ENCODE measurements around the gene FLOT1.

FLOT1 gene

DNA sequence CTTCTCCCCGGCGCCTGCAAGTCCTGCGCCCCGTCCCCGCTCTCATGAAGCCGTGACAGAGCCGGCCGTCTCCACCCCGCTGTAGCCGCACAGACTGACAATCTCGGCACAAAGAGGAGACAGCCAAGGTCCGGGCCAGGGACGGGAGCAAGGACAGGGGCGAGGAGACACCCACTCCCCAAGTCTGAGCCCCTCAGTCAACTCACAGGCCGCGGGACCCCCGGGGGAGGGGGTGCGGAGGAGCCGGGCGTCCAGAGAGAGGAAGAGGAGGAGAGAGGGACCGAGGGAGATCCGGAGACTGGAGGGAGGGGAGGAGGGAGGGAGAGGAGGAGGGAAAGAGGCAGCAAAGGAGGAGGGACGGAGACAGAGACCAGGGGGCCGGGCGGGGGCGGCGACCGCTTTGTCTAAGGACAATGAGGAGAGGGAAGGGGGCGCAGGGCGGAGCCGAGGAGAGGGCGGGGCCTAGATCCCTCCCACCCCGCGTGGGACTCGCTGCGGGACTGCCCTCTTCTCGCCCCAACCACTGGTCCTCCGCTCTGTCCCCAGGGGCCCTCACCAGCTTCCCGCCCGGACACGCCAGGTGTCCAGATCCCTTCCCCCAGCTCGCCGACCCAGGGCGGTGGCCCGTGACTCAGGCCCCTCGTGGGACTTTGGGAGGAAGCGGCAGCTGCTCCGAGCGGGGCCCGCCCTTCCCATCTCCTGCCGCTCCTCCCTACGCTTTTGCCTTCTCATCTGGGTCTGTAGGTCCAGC, 55.4 kb downstream of the FLOT1 start:
- no CpG with 5 or more reads among the region's 52 CpGs for WGBS, 2 donors (ENCODE audit: extremely low coverage in 2 of 2, insufficient read length in 2 of 2, insufficient replicate concordance in 1 of 2)
- peak overlapping the region; percentile 49 for H2BK5ac ChIP-seq (ENCODE audit: low read length)
- peak overlapping the region; percentile 93 for H3K27ac ChIP-seq (replicated peaks; ENCODE audit: low read length)
- peak overlapping the region; percentile 95 for H3K23ac ChIP-seq (ENCODE audit: low read depth, low read length, poor library complexity)
- H2AFZ ChIP-seq (ENCODE audit: low read length), result peak overlapping the region; percentile 87
- H2BK15ac ChIP-seq (ENCODE audit: low read length), result no peak overlapping the region
- DNase-seq (ENCODE audit: low spot score), result peak; percentile 82
- peaks cover 2 to 38% of the 10 kb centered on the region in 2 donors for H3K36me3 ChIP-seq (replicated peaks in 1 of 2; ENCODE audit: control insufficient read depth in 2 of 2, insufficient read depth in 2 of 2, low read length in 2 of 2)
- peak overlapping the region; percentile 83 to 91 for H3K4me3 ChIP-seq (ENCODE audit: low read length in 2 of 2)
- no peak overlapping the region for H4K91ac ChIP-seq (ENCODE audit: low read depth, low read length, poor library complexity)
- peak overlapping the region; percentile 94 for H3K9ac ChIP-seq (ENCODE audit: low read depth, low read length, poor library complexity)
- H2BK120ac ChIP-seq (ENCODE audit: low read depth, low read length), result peak overlapping the region; percentile 62
- H3K79me1 ChIP-seq (ENCODE audit: low read depth, low read length), result peaks cover 9% of the 10 kb centered on the region
- H3K4me1 ChIP-seq (ENCODE audit: control insufficient read depth in 2 of 2, insufficient read depth in 1 of 2, low read depth in 1 of 2, low read length in 2 of 2), result peaks cover 56 to 65% of the 10 kb centered on the region in 2 donors
- peak overlapping the region; percentile 25 for H2BK12ac ChIP-seq (ENCODE audit: low read length)
- peak overlapping the region; percentile 64 for H2AK5ac ChIP-seq (ENCODE audit: low read depth, low read length)
- no peaks in the 10 kb centered on the region for H3K27me3 ChIP-seq (ENCODE audit: control insufficient read depth in 3 of 3, insufficient read depth in 3 of 3, low read depth in 1 of 3, low read length in 3 of 3)
- H3K4ac ChIP-seq (ENCODE audit: low read length), result no peak overlapping the region
- H3K4me2 ChIP-seq (ENCODE audit: insufficient read depth, low read length, poor library complexity, severe bottlenecking), result peak overlapping the region; percentile 80
- no peak overlapping the region for H4K8ac ChIP-seq (ENCODE audit: low read depth, low read length)
- peak overlapping the region; percentile 96 for H3K18ac ChIP-seq (ENCODE audit: low read length)
- peak overlapping the region; percentile 72 for H3K14ac ChIP-seq (ENCODE audit: low read length)
- H3K9me3 ChIP-seq (replicated peaks in 1 of 2; ENCODE audit: control insufficient read depth in 2 of 2, insufficient read depth in 1 of 2, low read depth in 1 of 2, low read length in 2 of 2), result no peaks in the 10 kb centered on the region

DNA sequence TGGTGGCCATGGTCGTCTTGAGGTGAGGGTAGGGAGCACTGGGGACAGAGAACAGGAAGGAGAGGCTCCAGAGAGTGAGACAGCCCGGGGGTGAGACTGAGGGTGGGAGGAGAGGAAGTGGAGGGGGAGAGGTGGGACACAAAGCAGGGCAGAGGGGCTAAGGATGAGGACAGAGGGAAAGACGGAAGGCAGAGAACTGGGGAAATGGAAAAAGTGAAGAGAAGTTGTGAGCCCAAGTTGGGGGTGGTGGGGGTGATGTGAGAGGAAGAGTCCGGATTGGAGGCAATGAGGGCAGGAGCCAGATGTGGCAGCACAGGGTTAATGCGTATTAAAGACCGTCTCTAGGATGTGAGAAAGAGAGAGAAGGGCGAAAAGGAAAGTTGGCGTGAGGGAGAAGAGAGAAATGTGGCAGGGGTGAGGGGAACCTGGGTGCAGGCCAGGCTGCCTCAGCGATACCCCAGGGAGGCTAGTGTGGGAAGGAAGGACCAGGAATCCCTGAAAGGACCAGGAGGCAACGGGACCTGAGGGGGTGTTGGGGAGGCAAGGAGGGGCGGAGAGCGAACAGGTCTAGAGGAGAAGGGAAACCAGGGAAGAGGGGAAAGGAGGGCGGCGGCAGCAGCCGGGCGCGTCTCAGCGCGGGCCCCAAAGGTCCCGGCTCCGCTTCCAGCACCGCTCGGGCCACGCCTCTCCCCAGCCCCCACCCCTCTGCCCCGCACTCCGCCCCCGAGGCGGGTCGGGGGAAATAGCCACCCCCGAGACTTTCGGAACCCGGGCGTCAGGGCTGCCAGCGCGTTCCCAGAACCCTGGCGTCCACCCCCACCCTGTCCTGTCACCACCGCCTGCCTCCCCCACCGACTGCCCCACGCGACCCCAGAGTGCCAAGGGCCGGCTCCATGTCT, 56.2 kb downstream of the FLOT1 start, which contains the start of gene PPP1R18:
Gene PPP1R18, minus strand, starts transcription at position 637 of the 899 bp plus-strand sequence. Its CDS starts 627 bp downstream, at position 10.
- H2BK120ac ChIP-seq (ENCODE audit: low read depth, low read length), result peak within 1 kb of the TSS; percentile 62
- peak within 1 kb of the TSS; percentile 64 for H2AK5ac ChIP-seq (ENCODE audit: low read depth, low read length)
- WGBS, 2 donors (ENCODE audit: extremely low coverage in 2 of 2, insufficient read length in 2 of 2, insufficient replicate concordance in 1 of 2), result no CpG with 5 or more reads among the region's 41 CpGs
- H3K36me3 ChIP-seq (replicated peaks in 1 of 2; ENCODE audit: control insufficient read depth in 2 of 2, insufficient read depth in 2 of 2, low read length in 2 of 2), result peaks cover 2 to 46% of the 10 kb centered on the region in 2 donors
- peak within 1 kb of the TSS; percentile 80 for H3K4me2 ChIP-seq (ENCODE audit: insufficient read depth, low read length, poor library complexity, severe bottlenecking)
- no peak within 1 kb of the TSS for H2BK15ac ChIP-seq (ENCODE audit: low read length)
- no peak for DNase-seq (ENCODE audit: low spot score)
- no peak within 1 kb of the TSS for H4K8ac ChIP-seq (ENCODE audit: low read depth, low read length)
- peak within 1 kb of the TSS; percentile 98 for H3K9ac ChIP-seq (ENCODE audit: low read depth, low read length, poor library complexity)
- no peak within 1 kb of the TSS for H4K91ac ChIP-seq (ENCODE audit: low read depth, low read length, poor library complexity)
- H3K4me1 ChIP-seq (ENCODE audit: control insufficient read depth in 2 of 2, insufficient read depth in 1 of 2, low read depth in 1 of 2, low read length in 2 of 2), result peaks cover 56 to 62% of the 10 kb centered on the region in 2 donors
- H3K23ac ChIP-seq (ENCODE audit: low read depth, low read length, poor library complexity), result peak within 1 kb of the TSS; percentile 95
- H3K79me1 ChIP-seq (ENCODE audit: low read depth, low read length), result peaks cover 9% of the 10 kb centered on the region
- H2BK5ac ChIP-seq (ENCODE audit: low read length), result peak within 1 kb of the TSS; percentile 49
- H3K18ac ChIP-seq (ENCODE audit: low read length), result peak within 1 kb of the TSS; percentile 96
- no peak within 1 kb of the TSS for H3K4ac ChIP-seq (ENCODE audit: low read length)
- H3K27me3 ChIP-seq (ENCODE audit: control insufficient read depth in 3 of 3, insufficient read depth in 3 of 3, low read depth in 1 of 3, low read length in 3 of 3), result no peaks in the 10 kb centered on the region
- H3K4me3 ChIP-seq (ENCODE audit: low read length in 2 of 2), result peak within 1 kb of the TSS; percentile 83 to 91
- no peaks in the 10 kb centered on the region for H3K9me3 ChIP-seq (replicated peaks in 1 of 2; ENCODE audit: control insufficient read depth in 2 of 2, insufficient read depth in 1 of 2, low read depth in 1 of 2, low read length in 2 of 2)
- peak within 1 kb of the TSS; percentile 72 for H3K14ac ChIP-seq (ENCODE audit: low read length)
- H3K27ac ChIP-seq (replicated peaks; ENCODE audit: low read length), result peak within 1 kb of the TSS; percentile 93
- H2AFZ ChIP-seq (ENCODE audit: low read length), result peak within 1 kb of the TSS; percentile 87
- peak within 1 kb of the TSS; percentile 25 for H2BK12ac ChIP-seq (ENCODE audit: low read length)

- Histone ChIP-seq H3K27ac (replicated peaks; ENCODE audit: low read length) (no peak overlapping the region), H3K9me3 (replicated peaks in 1 of 2; ENCODE audit: control insufficient read depth in 2 of 2, insufficient read depth in 1 of 2, low read depth in 1 of 2, low read length in 2 of 2) (no peaks in the 10 kb centered on the region), H3K4me3 (ENCODE audit: low read length in 2 of 2) (peak overlapping the region; percentile 83 to 91), H3K14ac (ENCODE audit: low read length) (no peak overlapping the region), H3K4me2 (ENCODE audit: insufficient read depth, low read length, poor library complexity, severe bottlenecking) (peak overlapping the region; percentile 80), H3K18ac (ENCODE audit: low read length) (no peak overlapping the region), H3K27me3 (ENCODE audit: control insufficient read depth in 3 of 3, insufficient read depth in 3 of 3, low read depth in 1 of 3, low read length in 3 of 3) (no peaks in the 10 kb centered on the region), H2BK5ac (ENCODE audit: low read length) (no peak overlapping the region), H3K79me1 (ENCODE audit: low read depth, low read length) (peaks cover 9% of the 10 kb centered on the region), H3K4me1 (ENCODE audit: control insufficient read depth in 2 of 2, insufficient read depth in 1 of 2, low read depth in 1 of 2, low read length in 2 of 2) (peaks cover 56 to 61% of the 10 kb centered on the region in 2 donors), H2BK12ac (ENCODE audit: low read length) (no peak overlapping the region), H3K23ac (ENCODE audit: low read depth, low read length, poor library complexity) (peak overlapping the region; percentile 62), H3K9ac (ENCODE audit: low read depth, low read length, poor library complexity) (no peak overlapping the region), H4K91ac (ENCODE audit: low read depth, low read length, poor library complexity) (no peak overlapping the region), H3K4ac (ENCODE audit: low read length) (no peak overlapping the region), H2AK5ac (ENCODE audit: low read depth, low read length) (peak overlapping the region; percentile 61), H2BK120ac (ENCODE audit: low read depth, low read length) (no peak overlapping the region), H2AFZ (ENCODE audit: low read length) (no peak overlapping the region), H4K8ac (ENCODE audit: low read depth, low read length) (no peak overlapping the region), H2BK15ac (ENCODE audit: low read length) (peak overlapping the region; percentile 46), H3K36me3 (replicated peaks in 1 of 2; ENCODE audit: control insufficient read depth in 2 of 2, insufficient read depth in 2 of 2, low read length in 2 of 2) (peaks cover 3 to 52% of the 10 kb centered on the region in 2 donors)
- WGBS, 2 donors (ENCODE audit: extremely low coverage in 2 of 2, insufficient read length in 2 of 2, insufficient replicate concordance in 1 of 2), result no CpG with 5 or more reads among the region's 29 CpGs
- no peak for DNase-seq (ENCODE audit: low spot score)
These were observed 57.1 kb downstream of the FLOT1 start for GRCh38 chr6:30685157-30686008.
